Measurements from ENCODE around the gene CREB3L1.
"Not testable (repeated sequence)": the region's sequence is repeated elsewhere in the genome, so short reads cannot be mapped to it uniquely, and the experiment has no call there.

Gene CREB3L1

DNA sequence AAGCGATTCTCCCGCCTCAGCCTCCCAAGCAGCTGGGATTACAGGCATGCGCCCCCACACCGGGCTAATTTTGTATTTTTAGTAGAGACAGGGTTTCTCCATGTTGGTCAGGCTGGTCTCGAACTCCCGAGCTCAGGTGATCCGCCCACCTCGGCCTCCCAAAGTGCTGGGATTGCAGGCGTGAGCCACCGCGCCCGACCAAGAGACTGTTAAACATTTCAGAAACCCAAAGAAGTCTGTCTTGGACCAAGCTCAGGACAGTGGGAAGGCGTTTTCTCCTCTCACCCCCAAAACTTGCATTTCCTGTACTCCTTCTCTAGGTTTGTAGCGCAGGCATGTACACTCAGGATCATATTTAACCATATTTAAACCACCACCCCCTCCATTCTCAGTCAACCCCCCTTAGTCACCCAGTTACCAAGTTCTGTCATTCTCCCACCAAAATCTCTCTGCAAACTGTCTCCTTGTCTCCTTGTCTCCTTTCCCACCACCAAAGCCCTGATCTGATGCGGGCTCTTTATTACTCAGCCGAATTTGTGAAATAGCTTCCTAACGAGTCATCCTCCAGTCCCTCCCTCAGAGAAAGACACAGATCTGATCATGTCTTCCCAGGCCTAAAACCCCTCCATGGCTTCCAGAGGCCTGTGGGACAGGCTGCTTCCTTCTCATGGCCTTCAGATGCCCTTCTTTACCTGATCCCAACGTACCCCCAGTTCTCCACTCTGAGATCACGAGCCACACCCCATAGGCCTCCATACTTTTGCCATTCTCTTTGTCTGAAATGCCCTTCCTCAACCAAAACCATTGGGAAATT is 29.0 kb upstream of the CREB3L1 start:
- DNase-seq (ENCODE audit: low read depth in 2 of 3, low spot score in 2 of 3), result no peak

DNA sequence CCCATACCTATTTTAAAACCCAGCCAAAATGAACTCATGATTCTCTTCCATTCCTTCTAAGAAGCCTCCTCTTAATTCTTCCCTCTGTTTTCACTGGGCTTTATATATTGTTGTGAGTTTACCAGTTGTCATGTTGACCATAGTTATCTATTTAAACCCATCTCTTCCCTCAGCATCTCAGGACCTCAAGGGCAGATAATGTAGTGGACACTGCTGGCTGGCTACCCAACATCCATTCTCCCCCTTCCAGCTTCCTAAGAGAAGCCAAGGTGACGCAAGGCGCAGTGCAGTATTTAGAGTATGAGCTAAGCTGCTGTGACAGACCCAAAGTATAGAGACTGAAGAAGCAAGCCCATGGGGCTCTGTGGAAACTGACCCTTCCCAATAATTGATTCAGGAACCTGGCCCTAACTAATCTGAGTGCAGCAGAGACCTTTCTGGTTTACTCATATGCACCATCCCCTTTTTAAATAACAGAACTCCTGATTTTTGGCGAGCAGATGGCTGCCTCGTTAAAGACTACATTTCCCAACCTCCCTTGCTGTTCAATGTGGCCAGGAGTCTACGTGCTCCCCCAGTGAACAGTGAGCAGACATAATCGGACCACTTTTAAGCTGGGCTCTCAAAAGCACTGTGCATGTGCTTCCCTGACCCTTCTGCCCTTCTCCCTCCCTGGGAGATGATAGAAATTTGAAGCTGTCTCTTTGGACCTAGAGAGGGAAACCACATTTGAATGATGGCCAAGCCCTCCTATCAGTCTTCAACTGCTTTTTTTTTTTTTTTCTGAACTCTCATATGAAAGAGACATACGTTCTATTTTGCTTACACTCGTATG is 28.1 kb upstream of the CREB3L1 start:
- DNase-seq (ENCODE audit: low read depth in 2 of 3, low spot score in 2 of 3), result no peak

DNA sequence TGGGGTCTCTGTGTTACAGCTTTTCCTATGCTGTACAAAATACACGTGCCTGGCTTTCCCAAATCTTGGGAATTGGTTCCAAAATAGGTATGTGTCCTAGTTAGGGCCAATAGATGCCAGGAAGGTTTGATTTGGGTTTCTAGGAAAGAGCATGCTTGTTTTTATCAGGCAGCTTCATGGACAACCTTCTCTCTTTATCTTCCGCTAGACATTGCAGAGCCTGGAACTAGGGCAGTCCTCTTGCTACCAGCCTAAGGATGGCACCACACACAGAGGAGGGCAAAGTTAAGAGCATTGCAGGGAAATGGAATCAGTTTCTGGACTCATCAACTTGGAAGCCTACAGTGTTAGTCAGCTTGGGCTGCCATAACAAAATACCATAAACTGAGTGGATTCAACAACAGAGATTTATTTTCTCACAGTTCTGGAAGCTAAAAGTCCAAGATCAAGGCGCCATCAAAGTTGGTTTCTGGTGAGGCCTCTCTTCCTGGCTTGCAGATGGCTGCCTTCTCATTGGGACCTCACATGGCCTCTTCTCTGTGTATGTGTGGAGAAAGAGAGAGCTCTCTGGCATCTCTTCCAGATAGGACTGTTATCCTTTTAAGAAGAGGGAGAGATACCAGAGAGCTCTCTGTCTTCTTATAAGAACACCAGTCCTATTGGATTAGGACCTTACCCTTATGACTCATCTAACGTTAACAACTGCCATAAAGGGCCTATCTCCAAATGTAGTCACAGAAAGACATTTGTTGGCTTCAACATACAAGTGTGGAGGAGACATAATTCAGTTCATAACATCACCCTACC is 27.3 kb upstream of the CREB3L1 start:
- no peak for DNase-seq (ENCODE audit: low read depth in 2 of 3, low spot score in 2 of 3)

DNA sequence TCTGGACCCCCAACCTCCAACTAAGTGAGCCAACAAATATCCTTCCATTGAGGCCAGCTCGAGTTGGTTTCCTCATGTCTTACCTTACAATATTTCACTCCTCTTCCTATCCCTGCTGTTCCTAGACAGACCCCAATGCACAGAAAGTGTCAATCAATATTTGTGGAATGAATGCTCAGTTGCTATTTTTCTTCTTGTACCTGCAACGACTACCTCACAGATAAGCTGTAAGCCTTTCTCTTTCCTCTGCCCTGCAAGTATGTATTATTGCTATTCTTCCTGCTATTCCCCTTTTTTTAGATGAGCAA is 26.8 kb upstream of the CREB3L1 start:
- no peak for DNase-seq (ENCODE audit: low read depth in 2 of 3, low spot score in 2 of 3)

DNA sequence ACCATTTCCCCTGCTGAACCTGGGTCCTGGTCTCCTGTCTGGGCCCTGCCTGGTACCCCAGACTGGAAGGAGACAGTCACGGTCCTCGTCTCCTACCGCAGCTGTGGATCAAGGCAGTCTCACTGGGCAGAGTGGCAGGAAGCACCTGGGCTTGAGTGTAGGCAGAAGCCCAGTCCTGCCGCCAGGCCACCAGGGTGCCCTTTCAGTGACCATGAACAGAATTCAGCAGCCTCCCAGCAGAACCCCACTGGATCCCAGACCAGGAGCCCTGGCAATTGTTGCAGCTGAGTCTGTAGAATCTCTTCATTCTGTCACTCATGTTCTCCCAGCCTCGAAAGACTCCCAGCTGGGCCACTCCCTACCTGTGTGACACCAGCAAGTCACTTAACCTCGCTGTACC is 25.5 kb upstream of the CREB3L1 start:
- no peak for DNase-seq (ENCODE audit: low read depth in 2 of 3, low spot score in 2 of 3)

DNA sequence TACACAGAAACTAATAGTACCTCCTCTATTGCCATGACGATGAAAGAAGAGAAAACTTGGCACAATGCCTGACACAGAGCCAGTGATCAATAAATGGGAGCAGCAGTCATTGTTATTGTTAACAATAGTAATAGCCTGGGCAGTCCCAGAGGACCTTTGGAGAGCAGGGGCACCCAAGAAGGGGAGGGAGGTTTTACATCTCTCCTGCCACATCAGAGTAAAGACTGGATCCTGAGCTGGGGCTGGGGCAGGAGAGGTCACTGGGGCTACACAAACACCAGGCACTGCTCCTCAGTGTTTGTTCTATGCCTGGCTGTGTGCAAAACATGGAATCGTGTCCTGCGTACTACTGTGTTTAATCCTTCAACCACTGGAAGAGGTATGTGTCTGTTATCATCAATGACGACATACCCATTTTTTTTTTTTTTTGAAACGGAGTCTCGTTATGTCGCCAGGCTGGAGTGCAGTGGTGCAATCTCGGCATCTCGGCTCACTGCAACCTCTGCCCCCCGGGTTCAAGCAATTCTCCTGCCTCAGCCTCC is 25.0 kb upstream of the CREB3L1 start:
- DNase-seq (ENCODE audit: low read depth in 2 of 3, low spot score in 2 of 3), result no peak

DNA sequence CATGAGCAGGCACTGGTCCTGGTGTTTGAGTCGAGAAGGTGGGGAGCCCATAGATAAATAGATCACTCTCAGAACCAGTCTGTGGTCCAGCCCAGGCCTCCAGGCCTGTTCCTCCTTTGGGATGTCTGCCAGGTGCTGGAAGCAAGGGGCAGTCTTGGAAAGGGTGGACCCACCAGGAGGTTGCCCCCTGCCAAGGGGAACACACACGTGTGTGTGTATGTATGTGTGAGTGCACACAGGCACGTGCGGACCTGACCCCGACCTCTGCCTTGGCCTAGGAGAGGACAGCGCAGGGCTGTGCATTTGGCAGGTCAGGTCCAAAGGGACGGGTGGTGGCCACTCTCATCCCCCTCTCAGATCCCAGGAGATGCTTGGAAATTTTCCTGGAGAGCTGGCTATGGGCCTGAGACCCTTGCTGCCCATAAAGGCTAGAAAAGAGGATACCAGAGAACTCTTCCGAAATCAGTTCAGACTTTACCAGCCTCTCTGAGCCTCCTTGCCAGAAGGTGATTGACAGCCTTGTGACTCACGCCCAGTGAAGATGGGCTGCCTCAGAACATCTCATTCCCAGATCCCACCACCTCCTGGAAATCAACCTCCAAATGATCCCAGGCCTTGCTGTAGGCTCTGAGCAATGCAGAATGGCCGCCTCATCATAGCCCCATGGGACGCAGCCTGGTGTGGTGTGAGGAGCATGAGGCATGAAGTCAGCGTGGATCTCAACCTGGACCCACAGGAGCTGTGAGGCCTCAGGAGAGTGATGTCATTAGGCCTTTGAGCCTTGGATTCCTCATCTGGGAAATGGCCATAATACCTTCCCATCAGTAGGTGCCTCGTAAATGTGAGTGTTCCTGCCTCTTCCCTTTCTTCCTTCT is 24.0 kb upstream of the CREB3L1 start:
- DNase-seq (ENCODE audit: low read depth in 2 of 3, low spot score in 2 of 3), result no peak

DNA sequence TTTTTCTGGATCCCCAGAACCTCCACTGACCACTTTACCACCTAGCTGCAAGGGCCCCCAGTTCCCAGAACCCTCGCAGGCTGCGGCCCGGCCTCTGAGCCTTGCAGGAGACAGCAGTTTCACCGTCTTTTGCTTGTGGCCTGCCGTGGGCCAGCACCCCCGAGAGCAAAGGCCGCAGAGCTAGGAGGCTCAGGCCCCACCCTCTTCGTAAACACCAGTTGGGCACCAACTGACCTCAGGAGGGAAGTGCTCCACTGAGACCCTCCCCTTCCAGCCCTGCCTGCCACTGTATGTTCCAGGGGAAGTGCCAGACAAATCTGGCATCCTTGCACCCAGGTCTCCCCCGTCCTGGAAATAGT is 23.4 kb upstream of the CREB3L1 start:
- no peak for DNase-seq (ENCODE audit: low read depth in 2 of 3, low spot score in 2 of 3)

DNA sequence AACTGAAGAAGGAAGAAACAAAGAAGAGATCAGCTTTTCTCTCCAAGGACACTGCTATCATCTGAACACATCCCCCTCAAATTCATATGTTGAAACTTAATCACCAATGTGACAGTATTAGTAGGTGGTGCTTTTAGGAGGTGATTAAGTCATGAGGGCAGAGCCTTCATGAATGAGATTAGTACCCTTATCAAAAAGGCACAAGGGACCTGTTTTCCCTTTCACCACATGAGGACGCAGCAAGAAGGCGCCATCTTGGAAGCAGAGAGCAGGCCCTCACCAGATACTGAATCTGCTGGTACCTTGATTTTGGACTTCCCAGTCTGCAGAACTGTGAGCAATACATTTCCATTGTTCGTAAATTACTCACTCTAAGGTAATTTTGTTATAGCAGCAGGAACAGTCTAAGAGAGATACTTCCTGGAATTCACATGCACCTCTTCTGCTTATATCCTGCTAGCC is 20.9 kb upstream of the CREB3L1 start:
- DNase-seq (ENCODE audit: low read depth in 2 of 3, low spot score in 2 of 3), result no peak

DNA sequence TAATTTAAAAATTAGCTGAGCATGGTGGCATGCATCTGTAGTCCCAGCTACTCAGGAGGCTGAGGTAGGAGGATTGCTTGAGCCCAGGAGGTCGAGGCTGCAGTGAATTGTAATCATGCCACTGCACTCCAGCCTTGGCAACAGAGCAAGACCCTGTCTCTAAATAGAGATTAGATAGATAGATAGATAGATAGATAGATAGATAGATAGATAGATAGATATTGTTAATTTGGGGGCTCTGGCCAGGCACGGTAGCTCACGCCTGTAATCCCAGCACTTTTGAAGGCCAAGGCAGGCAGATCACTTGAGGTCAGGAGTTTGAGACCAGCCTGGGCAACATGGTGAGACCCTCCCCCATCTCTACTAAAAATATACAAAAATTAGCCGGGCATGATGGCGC is 18.1 kb upstream of the CREB3L1 start:
- not testable (repeated sequence) for DNase-seq (ENCODE audit: low read depth in 2 of 3, low spot score in 2 of 3)

DNA sequence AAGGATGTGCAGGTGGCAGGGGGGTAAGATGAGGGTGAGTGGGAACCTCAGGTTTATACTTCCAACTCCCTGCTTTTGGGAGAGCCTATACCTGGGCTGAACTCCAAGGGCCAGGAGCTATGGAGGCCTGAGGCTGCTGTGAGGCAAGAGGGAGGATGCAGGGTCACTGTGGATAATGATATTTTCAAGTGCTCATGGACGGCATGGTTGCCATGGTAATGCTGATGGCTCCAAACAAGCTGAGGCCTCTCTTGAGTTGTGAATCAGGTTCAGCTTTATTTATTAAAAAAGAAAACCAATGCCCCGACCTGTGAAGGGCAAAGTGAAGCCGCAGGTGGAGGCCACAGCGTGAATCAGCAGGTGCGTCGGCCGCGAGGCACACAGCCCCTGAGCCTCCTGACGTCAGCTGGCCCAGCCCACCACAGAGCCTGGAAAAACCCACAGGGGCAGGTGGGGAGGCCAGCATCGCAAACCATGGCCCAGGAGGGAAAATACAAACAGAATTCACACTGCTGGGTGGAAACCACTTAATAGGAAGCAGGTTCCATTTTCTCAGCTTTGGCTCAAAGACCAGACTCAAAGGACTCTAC is 17.4 kb upstream of the CREB3L1 start:
- no peak for DNase-seq (ENCODE audit: low read depth in 2 of 3, low spot score in 2 of 3)

DNA sequence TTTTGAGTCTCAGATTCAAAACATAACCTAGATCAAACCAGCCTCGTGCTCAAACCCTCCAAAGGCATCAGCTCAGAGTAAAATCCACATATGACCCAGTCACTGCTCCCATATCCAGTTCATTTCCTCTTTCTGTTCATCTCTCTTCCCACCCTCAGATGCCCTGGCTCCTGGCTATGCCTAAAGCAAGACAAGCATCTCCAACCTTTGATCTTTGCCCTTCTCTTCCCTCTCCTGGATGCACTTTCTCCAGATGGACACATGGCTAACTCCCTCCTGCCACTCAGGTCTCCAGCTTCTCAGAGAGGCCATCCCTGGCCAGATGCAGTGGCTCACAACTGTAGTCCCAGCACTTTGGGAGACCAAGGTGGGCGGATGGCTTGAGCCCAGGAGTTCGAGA is 14.3 kb upstream of the CREB3L1 start:
- no peak for DNase-seq (ENCODE audit: low read depth in 2 of 3, low spot score in 2 of 3)

DNA sequence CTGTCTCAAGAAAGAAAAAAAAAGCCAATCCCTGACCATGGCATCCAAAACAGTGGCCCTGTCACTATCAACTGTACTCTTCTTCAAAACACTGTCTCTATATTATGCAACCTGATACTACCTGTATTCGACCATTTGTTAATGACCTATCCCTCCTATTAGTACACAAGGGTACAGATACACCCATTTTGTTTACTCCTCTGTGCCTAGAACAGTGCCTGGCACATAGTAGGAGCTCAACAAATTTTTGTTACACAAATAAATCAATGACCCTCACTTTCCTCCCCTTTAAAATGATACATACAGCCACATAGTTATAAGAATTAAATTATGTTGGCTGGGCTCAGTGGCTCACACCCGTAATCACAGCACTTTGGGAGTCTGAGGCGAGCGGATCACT is 13.4 kb upstream of the CREB3L1 start:
- DNase-seq (ENCODE audit: low read depth in 2 of 3, low spot score in 2 of 3), result no peak

DNA sequence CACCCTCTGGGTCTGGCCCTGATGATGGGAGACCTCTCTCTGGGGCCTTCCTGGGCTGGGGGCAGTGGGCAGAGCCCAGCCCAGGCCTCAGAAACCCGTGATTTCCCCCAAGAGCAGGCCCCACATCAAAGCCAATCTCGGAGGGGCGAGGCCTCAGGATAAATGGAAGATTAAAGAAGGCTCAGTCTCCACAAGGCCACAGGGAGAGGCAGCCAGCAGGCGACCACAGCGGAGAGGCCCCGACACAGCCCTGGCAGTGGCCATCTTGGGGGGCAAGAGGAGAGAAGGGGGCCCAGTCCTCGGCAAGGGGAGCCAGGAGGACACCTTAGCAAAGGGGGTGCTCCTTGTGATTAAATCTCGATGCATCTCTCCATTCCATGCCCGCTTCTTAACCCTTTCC is 12.5 kb upstream of the CREB3L1 start:
- DNase-seq (ENCODE audit: low read depth in 2 of 3, low spot score in 2 of 3), result no peak

DNA sequence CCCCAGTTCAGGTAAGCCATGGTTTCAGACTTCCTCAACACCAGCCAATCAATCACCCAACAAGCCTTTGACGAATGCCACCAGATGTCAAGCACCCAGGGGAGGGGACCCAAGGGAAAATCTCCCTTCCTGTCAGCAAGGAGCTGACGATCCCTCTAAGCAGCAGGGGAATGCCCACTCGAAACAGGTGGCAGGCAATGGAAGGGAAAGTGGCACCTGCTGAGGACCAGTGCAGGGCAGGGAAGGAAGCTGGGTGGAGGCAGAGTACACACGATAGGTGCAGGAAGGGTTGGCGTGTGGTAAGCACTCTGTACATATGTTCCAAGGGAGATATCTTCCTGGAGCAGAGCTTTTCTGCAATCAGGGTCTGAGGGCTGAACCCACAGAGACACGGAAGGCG is 11.7 kb upstream of the CREB3L1 start:
- no peak for DNase-seq (ENCODE audit: low read depth in 2 of 3, low spot score in 2 of 3)

DNA sequence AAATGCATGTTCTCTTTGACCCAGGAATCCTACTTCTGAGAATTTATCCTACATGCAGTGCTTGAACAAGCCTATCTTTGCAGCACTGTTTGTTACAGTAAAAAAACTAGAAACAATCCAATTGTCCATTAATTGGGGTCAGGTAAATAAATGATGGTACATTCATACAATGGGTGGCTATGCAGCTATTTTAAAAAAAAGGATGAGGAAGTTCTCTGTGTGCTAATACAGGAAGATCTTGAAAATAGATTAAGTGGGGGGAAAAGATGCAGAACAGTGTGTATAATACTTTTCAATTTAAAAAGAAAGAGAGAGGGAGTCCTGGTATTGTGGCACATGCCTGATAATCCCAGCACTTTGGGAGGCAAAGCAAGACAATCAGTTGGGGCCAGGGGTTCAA is 9.5 kb upstream of the CREB3L1 start:
- DNase-seq (ENCODE audit: low read depth in 2 of 3, low spot score in 2 of 3), result no peak

DNA sequence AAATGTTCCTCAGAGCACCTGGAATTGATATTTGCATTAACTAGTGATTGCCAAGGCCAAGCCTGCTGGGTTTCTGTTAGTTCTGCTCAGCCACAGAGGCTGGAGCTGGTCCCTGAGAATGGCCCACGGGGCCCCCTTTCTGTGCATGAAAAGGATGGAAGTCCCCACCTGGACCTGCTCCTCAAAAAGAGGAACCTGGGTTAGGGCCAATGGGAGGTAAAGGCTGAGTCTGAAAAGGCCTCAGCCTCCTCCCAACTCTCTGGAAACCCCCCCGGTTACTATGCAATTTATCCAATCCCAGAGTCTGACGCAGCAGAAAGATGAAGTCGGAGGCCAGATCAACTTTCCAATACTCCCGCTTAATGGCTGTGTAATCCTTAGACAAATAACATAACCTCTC is 6.8 kb upstream of the CREB3L1 start:
- DNase-seq (ENCODE audit: low read depth in 2 of 3, low spot score in 2 of 3), result no peak

DNA sequence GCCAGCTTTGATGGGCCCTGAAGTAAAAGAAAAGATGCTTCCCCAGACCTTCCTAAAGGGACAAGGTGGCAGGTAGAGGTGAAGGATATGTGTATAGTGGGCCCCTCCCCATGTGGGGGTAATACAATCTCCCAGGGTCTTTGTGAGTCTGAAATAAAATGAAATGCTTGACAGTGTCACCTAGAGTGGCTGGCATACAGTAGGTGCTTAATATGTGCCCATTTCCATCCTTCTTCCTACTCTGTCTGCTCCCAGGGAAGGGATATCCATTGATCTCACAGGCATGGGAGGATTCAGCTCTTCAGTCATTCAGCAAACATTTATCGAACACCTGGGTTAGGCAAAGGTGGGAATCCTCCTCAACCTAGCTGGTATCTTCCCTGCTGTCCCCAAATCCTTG is 6.1 kb upstream of the CREB3L1 start:
- DNase-seq (ENCODE audit: low read depth in 2 of 3, low spot score in 2 of 3), result no peak

DNA sequence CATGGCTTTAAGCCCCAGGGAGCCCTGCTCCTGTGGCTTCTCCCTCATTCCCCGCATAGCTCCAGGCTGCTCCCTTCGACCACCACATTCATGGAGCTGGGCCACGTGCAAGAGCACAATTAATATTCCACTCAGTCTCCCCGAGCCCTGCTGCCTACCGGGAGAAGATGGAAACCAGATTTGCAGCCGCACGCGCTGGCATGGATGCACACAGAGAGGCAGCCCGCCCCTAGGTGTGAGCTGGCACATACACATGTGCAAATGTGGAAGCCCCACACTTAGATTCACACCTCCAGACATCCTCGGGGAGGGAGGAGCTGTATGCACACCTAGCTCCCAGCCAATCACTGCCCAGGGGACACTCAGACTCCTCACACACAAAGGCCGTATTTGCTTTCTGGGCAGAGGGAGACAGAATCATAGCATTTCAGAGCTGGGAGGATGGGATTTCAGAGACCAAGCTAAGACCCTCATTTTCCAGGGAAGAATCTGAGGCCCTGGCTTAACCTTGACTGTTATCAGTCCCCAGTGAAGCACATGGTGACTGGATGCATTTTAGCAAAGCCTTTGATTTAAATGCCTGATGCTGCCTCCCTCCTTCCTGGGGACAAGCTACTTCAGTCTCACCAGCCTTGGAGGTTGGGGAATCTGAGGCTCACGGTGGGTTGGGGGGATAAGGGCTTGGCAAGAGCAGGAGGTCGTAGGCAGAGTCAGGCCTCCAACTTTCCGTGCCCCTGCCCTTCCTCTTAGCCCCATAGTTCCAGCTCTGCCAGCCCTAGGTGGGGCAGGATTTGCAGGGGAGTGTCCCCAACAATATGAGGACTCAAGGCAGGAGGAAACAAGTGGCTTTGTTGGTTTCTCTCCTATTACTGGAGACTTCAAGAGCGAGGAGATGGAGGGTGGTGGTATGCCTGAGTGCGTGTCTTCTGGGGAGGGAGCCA is 5.3 kb upstream of the CREB3L1 start:
- DNase-seq (ENCODE audit: low read depth in 2 of 3, low spot score in 2 of 3), result no peak
